Measurements from ENCODE around the gene NPTX1.

NPTX1 gene

DNA sequence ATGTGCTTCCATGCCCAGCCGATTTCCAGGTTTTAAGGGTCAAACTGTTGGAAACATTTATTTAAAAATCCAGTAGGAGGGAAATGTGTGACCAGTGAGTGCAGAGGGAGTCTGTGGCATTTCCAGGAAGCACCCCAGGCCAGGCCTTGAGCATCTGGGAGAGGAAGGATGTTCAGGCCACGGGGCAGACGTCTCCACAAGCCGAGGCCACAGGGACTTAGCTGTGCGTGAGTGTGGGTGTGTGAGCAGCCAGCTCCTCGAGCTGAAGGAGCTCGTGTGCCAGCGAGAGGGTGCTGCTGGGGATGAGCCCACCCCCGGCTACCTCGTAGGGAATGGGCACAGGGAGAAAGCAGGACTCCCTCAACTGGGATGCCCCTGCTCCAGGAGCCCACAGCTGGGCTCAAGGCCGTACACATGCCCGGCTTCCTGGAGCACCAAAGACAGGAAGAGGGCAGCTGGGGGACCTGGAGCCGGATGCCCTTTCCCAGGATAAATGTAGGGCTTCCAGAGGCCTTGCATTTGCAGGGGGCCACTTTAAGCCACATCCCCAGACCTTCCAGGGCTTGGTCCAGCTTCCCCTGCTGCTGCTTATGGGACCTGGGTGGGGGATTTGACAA, 12.5 kb downstream of the NPTX1 start:
- Histone ChIP-seq H4K20me1 (ENCODE audit: insufficient read depth) (no peaks in the 10 kb centered on the region), H3K4me2 (no peak overlapping the region), H3K36me3 (ENCODE audit: insufficient read depth) (no peaks in the 10 kb centered on the region), H3K9ac (no peak overlapping the region), H3K79me2 (ENCODE audit: insufficient read depth, low read depth) (no peaks in the 10 kb centered on the region), H2AFZ (ENCODE audit: low read depth) (no peak overlapping the region), H3K27ac (no peak overlapping the region), H3K4me1 (ENCODE audit: low read depth, poor library complexity, severe bottlenecking) (no peaks in the 10 kb centered on the region), H3K4me3 (IDR thresholded peaks at IDR 0.05; ENCODE audit: insufficient read depth, low read depth, low read length) (no peak overlapping the region), H3K27me3 (ENCODE audit: insufficient read depth, low read depth) (peaks cover 100% of the 10 kb centered on the region)
- no peak for TF ChIP-seq CTCF (conservative IDR thresholded peaks at IDR 0.05; ENCODE audit: low read depth, low read length)

DNA sequence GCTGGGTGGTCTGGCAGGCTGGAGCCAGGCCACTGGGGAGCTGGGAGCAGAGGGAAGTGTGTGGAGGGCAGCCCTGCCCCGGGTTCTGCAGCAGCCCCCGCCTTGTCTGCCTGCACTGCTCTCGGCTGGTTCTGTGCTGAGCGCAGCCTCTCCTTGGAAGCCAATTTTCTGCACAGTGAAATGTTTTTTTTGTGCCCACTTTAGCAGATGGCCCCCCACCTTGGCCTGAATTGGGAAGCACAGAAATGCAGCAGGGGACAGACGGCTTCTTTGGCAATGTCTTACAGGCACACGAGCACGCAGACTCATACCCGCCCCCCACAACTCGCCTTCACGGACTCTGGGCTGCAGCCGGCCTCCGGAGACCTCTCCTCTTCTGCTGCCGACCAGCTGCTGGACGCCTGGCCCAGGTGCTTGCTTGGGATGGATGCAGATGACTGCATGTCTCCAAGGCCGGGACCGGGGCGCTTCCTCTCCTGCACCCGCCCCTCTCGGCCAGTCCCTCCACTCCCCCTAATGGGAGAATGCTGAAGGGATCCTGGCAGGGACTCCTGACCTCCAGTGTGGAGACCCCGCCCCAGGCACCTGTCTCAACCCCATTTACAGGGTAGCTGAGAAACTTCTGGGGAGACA, 14.8 kb downstream of the NPTX1 start:
- Histone ChIP-seq H3K4me3 (IDR thresholded peaks at IDR 0.05; ENCODE audit: insufficient read depth, low read depth, low read length) (no peak overlapping the region), H3K27me3 (ENCODE audit: insufficient read depth, low read depth) (peaks cover 100% of the 10 kb centered on the region), H3K27ac (no peak overlapping the region), H3K4me2 (no peak overlapping the region), H4K20me1 (ENCODE audit: insufficient read depth) (no peaks in the 10 kb centered on the region), H3K79me2 (ENCODE audit: insufficient read depth, low read depth) (no peaks in the 10 kb centered on the region), H3K9ac (no peak overlapping the region), H3K36me3 (ENCODE audit: insufficient read depth) (no peaks in the 10 kb centered on the region), H3K4me1 (ENCODE audit: low read depth, poor library complexity, severe bottlenecking) (no peaks in the 10 kb centered on the region), H2AFZ (ENCODE audit: low read depth) (no peak overlapping the region)
- TF ChIP-seq CTCF (conservative IDR thresholded peaks at IDR 0.05; ENCODE audit: low read depth, low read length), result no peak

DNA sequence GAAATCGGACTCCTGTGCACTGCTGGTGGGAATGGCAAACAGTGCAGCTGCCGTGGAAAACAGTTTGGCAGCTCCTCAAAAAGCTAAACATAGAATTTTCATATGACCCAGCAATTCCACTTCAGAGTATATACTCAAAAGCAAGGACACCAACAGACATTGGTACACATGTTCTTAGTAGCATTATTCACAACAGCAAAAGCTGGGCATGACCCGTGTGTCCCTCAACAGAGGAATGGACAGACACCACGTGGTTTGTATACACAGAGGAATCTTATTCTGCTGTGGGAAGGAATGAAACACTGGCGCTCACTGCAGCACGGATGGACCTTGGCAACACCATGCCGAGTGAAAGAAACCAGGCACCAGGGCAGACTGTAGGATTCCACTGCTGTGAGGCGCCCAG, 16.0 kb downstream of the NPTX1 start:
- H3K4me2 ChIP-seq, result no peak overlapping the region
- H2AFZ ChIP-seq (ENCODE audit: low read depth), result no peak overlapping the region
- H3K27ac ChIP-seq, result no peak overlapping the region
- no peaks in the 10 kb centered on the region for H4K20me1 ChIP-seq (ENCODE audit: insufficient read depth)
- no peak overlapping the region for H3K4me3 ChIP-seq (IDR thresholded peaks at IDR 0.05; ENCODE audit: insufficient read depth, low read depth, low read length)
- no peaks in the 10 kb centered on the region for H3K4me1 ChIP-seq (ENCODE audit: low read depth, poor library complexity, severe bottlenecking)
- H3K36me3 ChIP-seq (ENCODE audit: insufficient read depth), result no peaks in the 10 kb centered on the region
- peaks cover 99% of the 10 kb centered on the region for H3K27me3 ChIP-seq (ENCODE audit: insufficient read depth, low read depth)
- no peak for TF ChIP-seq CTCF (conservative IDR thresholded peaks at IDR 0.05; ENCODE audit: low read depth, low read length)
- H3K9ac ChIP-seq, result no peak overlapping the region
- no peaks in the 10 kb centered on the region for H3K79me2 ChIP-seq (ENCODE audit: insufficient read depth, low read depth)

GRCh38 chr17:80459234-80459633, 17.2 kb downstream of the NPTX1 start:
- Histone ChIP-seq H3K4me2 (no peak overlapping the region), H3K4me3 (IDR thresholded peaks at IDR 0.05; ENCODE audit: insufficient read depth, low read depth, low read length) (no peak overlapping the region), H3K4me1 (ENCODE audit: low read depth, poor library complexity, severe bottlenecking) (peaks cover under 1% of the 10 kb centered on the region), H4K20me1 (ENCODE audit: insufficient read depth) (no peaks in the 10 kb centered on the region), H2AFZ (ENCODE audit: low read depth) (no peak overlapping the region), H3K27ac (no peak overlapping the region), H3K27me3 (ENCODE audit: insufficient read depth, low read depth) (peaks cover 90% of the 10 kb centered on the region), H3K9ac (no peak overlapping the region), H3K36me3 (ENCODE audit: insufficient read depth) (no peaks in the 10 kb centered on the region), H3K79me2 (ENCODE audit: insufficient read depth, low read depth) (no peaks in the 10 kb centered on the region)
- TF ChIP-seq CTCF (conservative IDR thresholded peaks at IDR 0.05; ENCODE audit: low read depth, low read length), result no peak
